NCI-H1694 (cell line): ENCODE results near the gene UBAC1.

Experiments
- DNase-seq: peaks from one replicate; lab custom pipeline; 2025; lab: John Stamatoyannopoulos, UW

The UBAC1 gene

DNA sequence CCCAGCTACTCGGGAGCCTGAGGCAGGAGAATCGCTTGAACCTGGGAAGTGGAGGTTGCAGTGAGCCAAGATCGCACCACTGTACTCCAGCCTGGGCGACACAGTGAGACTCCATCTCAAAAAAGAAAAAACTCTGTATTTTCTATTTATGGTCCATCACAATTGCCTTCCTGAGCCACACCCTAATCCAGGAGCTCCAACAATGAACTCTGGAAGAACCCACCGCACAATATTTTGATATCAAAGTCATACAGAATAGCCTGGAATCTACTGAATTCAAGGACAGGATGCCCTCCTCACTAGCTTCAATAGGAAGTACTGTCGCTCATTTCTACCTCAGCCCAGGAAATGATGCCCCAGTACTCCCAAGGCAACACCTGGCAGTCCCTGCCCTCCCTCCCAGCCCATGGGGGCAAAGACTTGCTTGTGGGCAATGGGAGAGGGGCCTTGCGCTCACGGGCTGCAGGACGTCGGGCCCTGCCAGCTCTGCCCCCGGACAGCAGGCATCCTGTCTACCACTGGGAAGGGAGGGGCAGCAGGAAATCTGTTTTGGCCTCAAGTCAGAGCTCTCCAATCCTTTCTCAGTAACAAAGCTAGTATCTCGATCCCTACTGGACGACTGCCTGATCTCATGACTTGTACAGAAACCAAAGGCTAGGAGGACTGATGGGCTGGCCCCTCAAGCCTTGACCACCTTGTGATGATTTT lies 19.7 kb downstream of the UBAC1 start:
- DNase-seq = no peak

GRCh38 chr9:135939351-135940265 lies 21.6 kb downstream of the UBAC1 start:
- no peak for DNase-seq

DNA sequence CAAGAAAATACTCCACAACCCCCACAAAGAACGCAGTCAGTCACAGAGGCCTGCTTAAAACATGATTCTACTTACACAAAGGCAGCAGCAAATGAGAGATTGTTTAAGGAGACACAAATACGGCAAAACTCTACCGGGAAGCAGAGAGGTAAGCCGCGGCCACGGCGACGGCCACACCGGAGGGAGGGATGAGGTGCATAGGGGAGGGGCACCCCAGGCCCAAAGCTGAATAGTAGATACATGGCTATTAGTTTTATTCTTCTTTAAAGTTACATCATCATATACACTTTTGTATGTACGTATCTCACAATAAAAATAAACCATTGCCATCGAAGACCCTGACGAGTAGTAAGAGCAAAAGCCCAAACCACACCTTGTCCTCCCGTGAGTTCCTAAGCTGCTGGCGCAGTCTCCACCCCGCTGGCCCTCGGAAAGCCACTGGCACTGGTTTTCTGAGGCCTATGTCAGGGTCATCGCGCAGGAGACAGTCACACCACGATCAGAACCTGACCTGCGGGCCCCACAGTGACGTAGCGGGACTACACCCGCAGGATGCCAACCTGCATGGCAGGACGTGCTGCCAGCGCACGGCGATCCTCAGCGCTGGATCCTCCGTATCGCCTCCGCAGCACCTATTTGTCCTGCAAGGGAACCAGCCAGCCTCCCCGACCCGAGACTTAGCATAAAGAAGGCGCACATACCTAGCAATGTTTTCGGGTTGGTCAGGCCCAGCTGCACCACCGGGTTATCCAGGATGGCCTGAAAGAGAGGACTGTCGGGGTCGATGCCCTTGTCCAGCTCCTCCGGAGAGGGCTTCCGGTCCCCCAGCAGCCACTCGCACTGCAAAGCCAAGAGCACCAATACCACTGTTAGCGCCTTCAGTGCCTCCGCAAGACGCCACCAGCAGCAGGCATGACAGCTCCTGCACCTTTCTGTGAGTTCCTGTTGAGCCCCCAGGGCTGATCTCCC lies 23.4 kb downstream of the UBAC1 start:
- DNase-seq = no peak

GRCh38 chr9:135933114-135933513 lies 28.1 kb downstream of the UBAC1 start:
- no peak for DNase-seq

GRCh38 chr9:135932656-135933055 lies 28.5 kb downstream of the UBAC1 start:
- no peak for DNase-seq

DNA sequence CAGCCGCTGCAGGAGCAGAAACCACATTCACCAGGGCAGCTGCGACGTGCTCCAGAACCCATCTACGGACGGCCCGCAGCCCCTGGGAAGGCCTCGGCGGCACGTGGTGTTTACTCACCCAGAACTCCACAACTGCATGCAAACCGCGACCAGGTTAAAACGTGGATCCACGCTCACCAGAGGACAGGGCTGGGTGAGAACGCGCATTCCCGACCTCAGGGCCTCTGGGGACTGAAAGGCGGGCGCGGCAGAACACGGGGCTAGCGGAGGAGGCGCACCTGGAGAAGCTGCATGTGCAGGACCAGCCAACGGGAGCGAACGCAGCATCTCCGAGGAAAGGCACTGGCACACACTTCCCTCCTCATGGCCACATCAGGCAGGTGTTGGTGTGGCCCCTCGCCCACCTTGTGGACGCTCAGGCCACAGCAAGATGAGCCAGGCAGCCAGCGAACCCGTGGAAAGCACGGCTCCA lies 29.8 kb downstream of the UBAC1 start:
- DNase-seq = no peak

DNA sequence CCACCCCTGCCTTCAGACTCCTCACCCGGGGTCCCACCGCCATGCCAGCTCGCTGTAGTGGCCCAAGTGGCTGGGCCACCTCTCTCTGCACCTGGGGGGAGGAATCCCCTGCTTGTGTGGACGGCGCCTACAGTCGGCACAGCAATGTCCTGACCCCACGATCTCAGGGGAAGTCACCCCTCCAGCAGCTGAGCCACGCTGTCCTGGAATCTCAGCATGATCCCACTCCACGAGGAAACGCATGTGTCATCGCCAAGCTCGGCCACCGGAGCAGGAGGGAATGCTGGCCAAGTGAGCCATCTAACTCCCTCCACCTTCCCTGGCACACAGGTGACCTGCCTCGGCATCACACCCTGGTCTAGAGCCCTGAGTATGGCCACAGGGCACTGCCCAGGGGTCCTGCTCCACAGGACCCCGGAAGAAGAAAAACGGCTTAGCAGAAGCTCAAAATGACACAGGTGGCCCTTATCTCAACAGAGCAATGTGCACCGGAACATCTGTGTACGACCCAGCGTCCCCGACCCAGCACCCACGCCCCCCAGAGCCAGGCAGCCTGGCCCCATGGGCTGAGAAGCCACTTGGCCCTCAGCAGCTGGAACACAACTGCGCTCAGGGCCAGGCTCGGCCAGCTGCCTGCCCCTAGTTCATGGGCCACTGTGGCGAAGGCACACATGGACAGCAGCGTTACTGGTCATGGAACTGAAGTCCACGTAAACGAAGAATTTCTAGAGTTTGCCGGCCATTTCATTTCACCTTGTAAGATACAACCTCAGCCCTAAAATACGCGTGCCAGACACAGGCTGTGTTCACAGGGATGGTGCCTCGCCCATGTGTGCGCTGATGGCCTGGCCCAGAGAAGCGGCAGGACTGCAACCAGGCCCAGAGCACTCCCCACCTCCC lies 30.5 kb downstream of the UBAC1 start:
- DNase-seq = no peak

GRCh38 chr9:135929656-135930445 lies 31.3 kb downstream of the UBAC1 start:
- no peak for DNase-seq

- no peak for DNase-seq
These were observed 32.2 kb downstream of the UBAC1 start for GRCh38 chr9:135928731-135929655.

DNA sequence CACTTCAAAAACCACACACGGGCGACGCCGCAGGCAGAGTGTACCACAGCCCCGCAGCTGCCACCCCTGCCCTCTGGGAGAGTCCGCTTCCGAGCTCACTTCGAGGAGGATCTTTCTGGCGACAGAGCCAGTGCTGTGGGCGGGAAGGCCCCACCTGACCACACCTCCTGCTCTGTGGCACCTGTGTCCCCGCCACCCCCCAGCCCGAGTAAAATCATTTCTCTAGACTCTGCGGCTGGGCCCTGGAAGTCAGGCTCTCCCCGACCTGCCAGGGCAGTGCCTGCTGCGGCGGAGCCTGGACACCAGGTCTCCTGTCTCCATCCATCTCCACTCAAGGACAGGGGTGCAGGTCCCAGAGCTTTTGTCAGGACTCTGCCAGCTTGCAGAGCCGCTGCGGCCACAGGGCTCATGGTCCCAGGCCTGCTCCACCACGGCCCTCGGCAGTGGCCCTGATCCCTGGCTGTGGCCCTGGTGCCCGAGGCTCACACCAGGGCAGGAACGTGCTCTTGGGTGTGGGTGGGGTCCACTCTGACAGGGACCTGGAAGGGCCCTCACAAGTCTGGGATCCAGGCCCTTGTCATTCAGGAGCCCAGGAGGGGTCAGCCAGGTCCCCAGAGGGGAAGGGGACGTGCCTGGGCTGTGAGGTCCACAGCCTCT lies 33.0 kb downstream of the UBAC1 start:
- DNase-seq = no peak

- no peak for DNase-seq
These were observed 33.8 kb downstream of the UBAC1 start for GRCh38 chr9:135927195-135928013.

GRCh38 chr9:135926402-135927194 lies 34.6 kb downstream of the UBAC1 start:
- DNase-seq = no peak

DNA sequence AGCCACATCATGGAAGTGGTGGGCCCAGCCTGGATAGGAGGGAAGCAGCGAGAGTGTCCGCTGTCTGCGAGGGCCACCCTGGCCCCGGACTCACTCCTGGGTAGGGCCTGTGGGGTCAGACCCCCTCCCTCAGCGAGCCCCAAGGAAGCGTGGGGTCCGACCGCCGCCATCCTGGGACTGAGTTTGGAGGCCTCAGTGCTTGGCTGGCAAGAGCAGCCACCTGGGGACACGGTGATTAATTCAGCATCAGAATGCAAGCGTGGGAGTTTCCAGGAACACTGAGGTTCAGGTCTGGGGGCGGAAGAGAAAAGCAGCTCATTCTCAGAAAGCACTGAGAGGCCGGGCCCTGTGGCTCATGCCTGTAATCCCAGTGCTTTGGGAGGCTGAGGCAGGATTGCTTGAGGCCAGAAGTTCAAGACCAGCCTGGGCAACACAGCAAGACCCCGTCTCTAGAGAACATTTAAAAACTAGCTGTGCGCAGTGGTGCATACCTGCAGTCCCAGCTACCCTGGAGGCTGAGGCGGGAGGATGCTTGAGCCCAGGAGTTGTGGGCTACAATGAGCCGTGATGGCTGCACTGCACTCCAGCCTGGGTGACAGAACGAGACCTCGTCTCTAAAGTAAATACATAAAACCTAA lies 35.6 kb downstream of the UBAC1 start:
- no peak for DNase-seq

- DNase-seq = no peak
These were observed 36.4 kb downstream of the UBAC1 start for GRCh38 chr9:135924628-135925338.

DNA sequence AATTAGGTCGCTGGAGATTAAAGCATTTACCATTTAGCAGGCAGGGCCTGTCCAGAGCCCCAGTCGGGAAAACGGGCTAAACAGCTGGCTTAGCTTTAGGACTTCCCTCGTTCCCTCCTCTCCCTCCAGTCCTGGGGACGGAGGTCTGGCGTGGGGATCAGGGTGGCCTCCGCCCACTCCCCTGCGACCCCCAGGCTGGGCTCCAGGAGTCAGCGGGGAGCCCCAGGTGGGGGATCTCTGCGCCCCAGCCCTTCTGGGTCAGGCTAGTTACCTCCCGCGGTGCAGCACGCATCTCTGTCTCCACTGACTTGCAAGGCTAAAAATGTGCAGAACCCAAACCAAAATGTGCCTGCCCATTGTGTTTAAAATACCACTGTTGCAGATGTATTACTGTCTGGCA lies 37.7 kb downstream of the UBAC1 start:
- DNase-seq = no peak
